Measurements from ENCODE around the gene ZNF177. TPM values are rescaled to one million over a fixed set of nuclear protein-coding genes. Genes with fewer than 3 reads are reported as not detected.
"Not testable (repeated sequence)": the region's sequence is repeated elsewhere in the genome, so short reads cannot be mapped to it uniquely, and the experiment has no call there.

ZNF177 gene
- under 1 TPM; 0.56 to 0.97 (median 0.89) TPM for polyA plus RNA-seq

- WGBS, 3 donors, result 1 to 4% (median 3%) methylated on average over 27 to 28 of the region's 28 CpGs
- H3K27ac ChIP-seq (ENCODE audit: low read depth, low read length), result no peak within 1 kb of the TSS
Observed at GRCh38 chr19:9362905-9363304, at the start of gene ZNF177. Gene ZNF177, plus strand, starts transcription at chr19:9363013. Its CDS starts 15,299 bp downstream, at chr19:9378312.

DNA sequence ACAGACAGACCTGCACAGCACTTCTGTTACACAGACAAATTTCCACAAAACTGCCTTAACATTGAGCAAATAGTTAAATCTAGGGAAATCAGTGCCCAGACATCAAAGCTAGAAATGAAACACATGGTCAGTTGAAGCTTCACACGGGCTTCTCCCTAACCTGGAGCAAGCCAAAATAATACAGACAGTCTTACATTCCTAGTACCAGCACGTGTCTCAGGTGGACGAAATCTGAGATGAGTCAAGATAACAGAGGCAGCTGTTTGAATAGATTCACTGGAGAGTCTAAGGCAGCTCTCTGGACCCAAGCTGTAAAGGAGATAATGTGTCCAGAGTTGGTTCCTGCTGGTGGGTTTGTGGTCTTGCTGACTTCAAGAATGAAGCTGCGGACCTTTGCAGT, 49.1 kb upstream of the ZNF177 start:
- no peak overlapping the region for H3K27ac ChIP-seq (ENCODE audit: low read depth, low read length)
- WGBS, 3 donors, result 73 to 75% (median 74%) methylated on average over 4 of the region's 4 CpGs

DNA sequence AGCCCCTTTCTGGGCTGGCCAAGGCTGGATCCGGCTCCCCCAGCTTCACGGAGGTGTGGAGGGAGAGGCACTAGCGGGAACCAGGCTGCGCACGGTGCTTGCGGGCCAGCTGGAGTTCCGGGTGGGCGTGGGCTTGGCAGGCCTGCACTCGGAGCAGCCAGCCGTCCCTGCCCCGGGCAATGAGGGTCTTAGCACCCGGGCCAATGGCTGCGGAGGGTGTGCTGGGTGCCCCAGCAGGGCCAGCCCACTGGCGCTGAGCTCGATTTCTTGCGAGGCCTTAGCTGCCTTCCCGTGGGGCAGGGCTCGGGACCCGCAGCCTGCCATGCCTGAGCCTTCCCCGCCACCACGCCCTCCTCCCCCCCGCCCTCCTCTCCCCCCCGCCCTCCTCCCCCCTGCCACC, 41.5 kb upstream of the ZNF177 start:
- WGBS, 3 donors, result 94 to 97% (median 95%) methylated on average over 16 to 23 of the region's 23 CpGs
- H3K27ac ChIP-seq (ENCODE audit: low read depth, low read length), result no peak overlapping the region

- WGBS, 3 donors, result 88 to 99% (median 93%) methylated on average over 10 of the region's 14 CpGs
- H3K27ac ChIP-seq (ENCODE audit: low read depth, low read length), result not testable (repeated sequence)
Observed at GRCh38 chr19:9321756-9322155, 41.1 kb upstream of the ZNF177 start.

GRCh38 chr19:9322201-9322600, 40.6 kb upstream of the ZNF177 start:
- H3K27ac ChIP-seq (ENCODE audit: low read depth, low read length), result not testable (repeated sequence)
- WGBS, 3 donors, result 95 to 98% (median 96%) methylated on average over 10 of the region's 10 CpGs

GRCh38 chr19:9323557-9323918, 39.3 kb upstream of the ZNF177 start:
- 0 to 1% (median 1%) methylated on average over 9 of the region's 9 CpGs for WGBS, 3 donors

DNA sequence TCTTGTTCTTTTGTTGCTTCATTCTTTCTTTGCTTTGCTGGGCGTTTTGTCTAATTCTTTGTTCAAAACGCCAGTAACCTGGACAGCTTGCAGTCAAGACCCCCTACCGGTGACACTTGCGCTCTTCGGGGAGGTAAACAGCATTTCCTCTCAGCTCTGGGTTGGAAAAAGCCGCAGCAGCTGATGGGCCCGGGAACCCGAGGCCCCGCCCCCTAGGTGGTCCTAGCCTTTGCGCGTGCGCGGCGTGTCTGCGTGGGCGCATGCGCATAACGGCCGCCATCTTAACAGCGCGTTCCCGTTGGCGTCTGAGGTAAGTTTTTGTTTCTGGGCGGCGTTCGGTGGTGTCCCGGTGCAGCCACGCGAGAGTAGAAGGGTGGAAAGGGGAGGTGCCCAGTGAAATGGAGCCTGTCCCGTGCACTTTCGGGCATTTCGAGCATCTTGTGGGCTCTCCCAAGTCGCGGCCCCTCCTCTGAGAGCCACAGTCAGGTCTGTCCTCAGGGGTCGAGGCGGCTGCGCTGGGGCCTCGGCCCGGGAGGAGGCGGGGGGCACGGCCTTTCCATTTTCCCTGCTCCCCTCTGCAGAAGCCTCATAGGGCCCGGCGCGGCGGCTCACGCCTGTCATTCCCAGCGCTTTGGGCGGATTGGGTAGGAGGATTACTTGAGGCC, 38.8 kb upstream of the ZNF177 start, which contains the start of gene ZNF559:
TSS of gene ZNF559 (plus strand) at position 261 of the 665 bp plus-strand sequence. CDS start 14,371 bp downstream, outside the sequence.
- H3K27ac ChIP-seq (ENCODE audit: low read depth, low read length), result no peak within 1 kb of the TSS
- 0 to 1% (median 0%) methylated on average over 40 to 48 of the region's 48 CpGs for WGBS, 3 donors

More at GRCh38 chr19:9323557-9323918, 39.3 kb upstream of the ZNF177 start:
- no peak overlapping the region for H3K27ac ChIP-seq (ENCODE audit: low read depth, low read length)

DNA sequence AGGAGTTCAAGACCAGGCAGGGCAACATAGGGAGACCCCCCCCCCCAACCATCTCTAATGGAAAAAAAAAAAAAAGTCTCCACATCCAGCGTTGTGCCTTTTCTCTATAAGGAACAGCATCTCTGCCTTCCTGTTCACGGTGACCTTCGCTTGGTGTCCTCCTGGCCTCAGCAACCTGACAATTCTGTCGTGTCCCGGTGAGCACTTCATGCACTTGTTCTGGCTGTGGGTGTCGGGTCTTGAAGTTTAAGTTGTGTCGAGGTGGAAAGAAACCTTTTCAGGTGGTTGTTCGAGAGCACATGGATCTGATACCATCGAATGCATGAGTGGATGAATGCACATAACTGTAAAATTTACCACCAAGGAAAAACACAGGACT, 38.2 kb upstream of the ZNF177 start:
- no peak overlapping the region for H3K27ac ChIP-seq (ENCODE audit: low read depth, low read length)

GRCh38 chr19:9329999-9330398, 32.8 kb upstream of the ZNF177 start:
- H3K27ac ChIP-seq (ENCODE audit: low read depth, low read length), result no peak overlapping the region

More for the DNA sequence above, 38.2 kb upstream of the ZNF177 start:
- WGBS, 3 donors, result 29 to 55% (median 54%) methylated on average over 9 of the region's 9 CpGs

GRCh38 chr19:9342610-9343304, 20.1 kb upstream of the ZNF177 start:
- no peak overlapping the region for H3K27ac ChIP-seq (ENCODE audit: low read depth, low read length)
- 95 to 99% (median 98%) methylated on average over 6 of the region's 6 CpGs for WGBS, 3 donors

- WGBS, 3 donors, result 96% methylated on average over 2 of the region's 2 CpGs
- H3K27ac ChIP-seq (ENCODE audit: low read depth, low read length), result no peak overlapping the region
Observed at GRCh38 chr19:9345005-9345404, 17.8 kb upstream of the ZNF177 start.

DNA sequence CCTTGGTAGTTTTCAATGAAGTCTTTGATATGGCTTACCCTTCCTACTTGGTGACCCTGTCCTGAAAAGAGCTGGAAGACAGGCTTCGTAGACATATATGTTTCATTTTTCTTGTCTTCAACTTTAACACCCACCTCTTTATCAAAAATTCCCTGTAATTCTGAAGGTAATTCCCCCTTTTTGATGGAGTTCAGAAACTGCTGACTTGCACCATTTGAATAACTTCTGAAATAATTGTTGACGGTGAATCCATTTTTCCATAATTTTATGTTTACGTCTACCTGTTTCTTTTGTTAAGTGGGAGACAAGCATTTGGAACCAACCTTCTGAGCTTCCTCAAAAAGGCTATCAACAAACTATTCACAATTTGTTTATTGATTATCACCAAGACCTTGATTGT, 14.6 kb upstream of the ZNF177 start:
- WGBS, 3 donors, result 97 to 98% (median 98%) methylated on average over 3 of the region's 3 CpGs
- no peak overlapping the region for H3K27ac ChIP-seq (ENCODE audit: low read depth, low read length)

DNA sequence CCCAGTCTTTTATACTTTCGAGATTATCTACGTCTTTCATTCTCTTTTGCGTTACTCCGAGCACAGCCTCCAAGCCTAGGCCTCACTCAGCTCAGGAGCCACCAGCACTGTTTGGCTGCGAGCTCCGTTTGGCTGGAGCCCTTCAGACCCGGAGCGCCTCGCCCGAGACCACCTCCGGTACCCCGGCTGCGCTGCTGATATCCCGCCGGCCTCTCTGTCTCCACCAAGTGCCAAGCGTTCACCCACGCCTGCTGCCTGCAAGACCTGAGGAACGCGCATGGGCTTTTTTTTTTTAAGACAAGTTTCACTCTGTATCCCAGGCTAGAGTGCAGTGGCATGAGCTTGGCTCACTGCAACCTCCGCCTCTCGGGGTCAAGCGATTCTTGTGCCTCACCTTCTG, 14.1 kb upstream of the ZNF177 start:
- no peak overlapping the region for H3K27ac ChIP-seq (ENCODE audit: low read depth, low read length)
- WGBS, 3 donors, result 96 to 99% (median 96%) methylated on average over 22 of the region's 22 CpGs

- WGBS, 3 donors, result 95 to 100% (median 97%) methylated on average over 2 of the region's 2 CpGs
- H3K27ac ChIP-seq (ENCODE audit: low read depth, low read length), result no peak overlapping the region
Observed at GRCh38 chr19:9352505-9352904, 10.3 kb upstream of the ZNF177 start.

DNA sequence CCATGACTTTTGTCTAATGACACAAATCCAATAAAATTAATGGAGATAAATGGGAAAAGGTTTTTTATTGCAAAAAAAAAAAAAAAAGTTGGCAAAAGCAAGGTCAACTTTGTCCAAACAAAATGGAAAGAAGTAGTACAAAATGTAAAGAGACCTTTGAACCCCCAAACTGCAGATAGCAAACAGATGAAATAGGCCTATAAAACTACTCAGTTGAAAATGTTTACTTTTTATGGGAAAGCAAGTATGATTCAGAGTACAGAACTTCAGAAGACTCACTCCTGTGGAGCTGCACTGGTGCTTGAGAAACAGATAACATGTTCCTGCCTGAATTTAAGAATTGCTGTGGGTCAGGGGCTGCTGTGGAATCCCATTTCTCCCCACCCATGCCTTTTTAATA, 9.8 kb upstream of the ZNF177 start:
- no peak overlapping the region for H3K27ac ChIP-seq (ENCODE audit: low read depth, low read length)

DNA sequence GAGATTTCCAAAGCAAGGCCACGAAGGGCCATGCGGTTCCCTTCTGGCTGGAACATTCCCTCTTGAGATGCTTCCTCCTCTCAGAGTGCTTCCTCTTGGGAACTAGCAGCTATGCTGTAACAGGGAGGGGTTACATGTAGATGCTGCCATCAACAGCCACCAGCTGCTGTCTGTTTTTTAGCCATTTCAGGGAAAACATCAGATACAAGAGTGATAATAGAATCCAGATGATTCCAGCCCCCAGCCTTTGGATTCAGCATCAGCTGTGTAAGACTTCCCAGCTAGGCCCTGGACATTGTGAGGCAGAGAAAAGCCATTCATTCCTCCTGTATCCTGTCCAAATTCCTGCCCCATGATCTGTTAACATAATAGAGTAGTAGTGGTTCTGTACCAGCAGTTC, 8.2 kb upstream of the ZNF177 start:
- WGBS, 3 donors, result 90 to 98% (median 93%) methylated on average over 2 of the region's 2 CpGs
- H3K27ac ChIP-seq (ENCODE audit: low read depth, low read length), result no peak overlapping the region

- 89 to 93% (median 92%) methylated on average over 6 of the region's 6 CpGs for whole genome bisulfite sequencing, 3 donors
- no peak overlapping the region for H3K27ac ChIP-seq (ENCODE audit: low read depth, low read length)
Observed at GRCh38 chr19:9370738-9371619, 8.2 kb downstream of the ZNF177 start.

DNA sequence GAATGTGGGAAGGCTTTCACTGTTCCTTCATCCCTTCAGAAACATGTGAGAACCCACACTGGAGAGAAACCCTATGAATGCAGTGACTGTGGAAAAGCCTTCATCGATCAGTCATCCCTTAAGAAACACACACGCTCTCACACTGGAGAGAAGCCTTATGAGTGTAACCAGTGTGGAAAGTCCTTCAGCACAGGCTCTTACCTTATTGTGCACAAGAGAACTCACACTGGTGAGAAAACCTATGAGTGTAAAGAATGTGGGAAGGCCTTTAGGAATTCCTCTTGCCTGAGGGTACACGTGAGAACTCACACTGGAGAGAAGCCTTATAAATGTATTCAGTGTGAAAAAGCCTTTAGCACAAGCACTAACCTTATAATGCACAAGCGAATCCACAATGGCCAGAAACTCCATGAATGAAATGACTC, 18.6 kb downstream of the ZNF177 start:
- H3K27ac ChIP-seq (ENCODE audit: low read depth, low read length), result no peak overlapping the region
- 74 to 88% (median 84%) methylated on average over 4 of the region's 4 CpGs for WGBS, 3 donors

DNA sequence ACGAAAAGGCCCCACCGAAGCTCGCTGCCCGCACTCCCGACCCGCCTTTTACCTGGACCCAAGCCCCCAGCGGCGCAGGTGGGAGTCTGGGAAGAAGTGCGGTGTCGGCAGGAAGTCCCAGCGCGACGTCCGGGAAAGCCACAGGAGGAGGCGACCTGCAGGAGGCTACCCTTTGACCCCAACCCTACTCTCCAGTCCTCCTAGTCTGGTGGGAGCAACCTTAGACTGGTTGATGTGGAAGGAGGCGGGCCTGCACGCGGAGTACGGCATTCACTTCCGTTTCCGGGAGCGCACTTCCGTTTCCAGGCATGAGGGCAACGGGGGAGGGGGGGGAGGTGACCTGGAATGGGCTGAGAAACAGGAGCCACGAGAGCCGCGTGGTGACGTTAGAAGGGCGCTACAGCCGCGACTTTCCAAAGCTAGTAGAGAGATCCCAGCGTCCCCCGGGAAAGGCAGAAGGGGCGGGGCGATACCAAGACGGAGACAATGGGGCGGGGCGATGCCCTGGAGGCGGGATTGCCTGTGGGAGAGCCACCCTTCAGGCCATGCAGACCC, 44.1 kb downstream of the ZNF177 start:
- 0 to 4% (median 2%) methylated on average over 37 to 39 of the region's 39 CpGs for WGBS, 3 donors
- no peak overlapping the region for H3K27ac ChIP-seq (ENCODE audit: low read depth, low read length)
